ENCODE results near the gene RAVER1.

GRCh38 chr19:10379880-10380312 lies 46.6 kb upstream of the RAVER1 start:
- TF ChIP-seq CTCF (IDR thresholded peaks at IDR 0.05; ENCODE audit: extremely low read depth in 1 of 2, insufficient read depth in 1 of 2, low read depth in 1 of 2, low read length in 2 of 2) (no peak), POLR2A (IDR thresholded peaks at IDR 0.05; ENCODE audit: low read depth, low read length) (no peak), EZH2 (IDR thresholded peaks at IDR 0.05; ENCODE audit: borderline replicate concordance, low read depth, low read length, severe bottlenecking) (no peak), POLR2AphosphoS5 (IDR thresholded peaks at IDR 0.05; ENCODE audit: insufficient read depth, low read depth, low read length) (no peak), MYC (IDR thresholded peaks at IDR 0.05; ENCODE audit: low read depth, low read length) (no peak), JUN (IDR thresholded peaks at IDR 0.05; ENCODE audit: borderline replicate concordance, insufficient read depth, insufficient read length, low read depth) (no peak), GATA2 (IDR thresholded peaks at IDR 0.05; ENCODE audit: insufficient read depth, insufficient read length, low read depth, low read length) (no peak), MAX (IDR thresholded peaks at IDR 0.05; ENCODE audit: insufficient read depth, insufficient read length) (no peak)

All from endothelial cell of umbilical vein (primary cell).